Fibroblast of lung (primary cell): Measurements from ENCODE around the gene DNAH9.

Source experiments
- CTCF ChIP-seq, 2 donors: IDR thresholded peaks in 1 of 2; conservative IDR thresholded peaks in 1 of 2; 1 replicate in 1 of 2; 2 replicates in 1 of 2; pipeline ENCODE4 v1.5.1; 2011 to 2012; ENCODE audit warnings: low read length in 2 of 2, control low read depth in 1 of 2, inconsistent platforms in 1 of 2, low read depth in 1 of 2, mild to moderate bottlenecking in 1 of 2
- EZH2 ChIP-seq: IDR thresholded peaks from 2 replicates; pipeline ENCODE4 v1.5.1; 2012; ENCODE audit warnings: low read length, control low read depth, mild to moderate bottlenecking; ENCODE audit errors: missing control alignments

GRCh38 chr17:11737313-11737679, 139.0 kb downstream of the DNAH9 start:
- no peak for TF ChIP-seq CTCF (conservative IDR thresholded peaks at IDR 0.05 in 1 of 2, IDR thresholded peaks at IDR 0.05 in 1 of 2; ENCODE audit: low read depth in 1 of 2, low read length in 2 of 2)
- TF ChIP-seq EZH2 = no peak
